GM21447 (cell line): ENCODE measurements around the gene ST6GALNAC3.
"Not testable (repeated sequence)": the region's sequence is repeated elsewhere in the genome, so short reads cannot be mapped to it uniquely, and the experiment has no call there.

Source experiments
- ATAC-seq: cut with Tn5 transposase; IDR thresholded peaks from one replicate; pipeline ENCODE4 v1.9.1; 2021; ENCODE audit not compliant: unreplicated experiment

ST6GALNAC3 gene

GRCh38 chr1:76105372-76105771, 30.8 kb downstream of the ST6GALNAC3 start:
- no peak for ATAC-seq

GRCh38 chr1:76106251-76106650, 31.7 kb downstream of the ST6GALNAC3 start:
- ATAC-seq = no peak

GRCh38 chr1:76106719-76107235, 32.2 kb downstream of the ST6GALNAC3 start:
- no peak for ATAC-seq

- no peak for ATAC-seq
Measured at GRCh38 chr1:76109404-76109803, 34.9 kb downstream of the ST6GALNAC3 start.

GRCh38 chr1:76109901-76110560, 35.5 kb downstream of the ST6GALNAC3 start:
- ATAC-seq = no peak

- no peak for ATAC-seq
Measured at GRCh38 chr1:76110666-76111065, 36.1 kb downstream of the ST6GALNAC3 start.

- not testable (repeated sequence) for ATAC-seq
Measured at GRCh38 chr1:76112321-76112720, 37.8 kb downstream of the ST6GALNAC3 start.

- no peak for ATAC-seq
Measured at GRCh38 chr1:76113446-76113845, 38.9 kb downstream of the ST6GALNAC3 start.

GRCh38 chr1:76115171-76115570, 40.6 kb downstream of the ST6GALNAC3 start:
- ATAC-seq = no peak

GRCh38 chr1:76121850-76122249, 47.3 kb downstream of the ST6GALNAC3 start:
- no peak for ATAC-seq

- no peak for ATAC-seq
Measured at GRCh38 chr1:76122271-76122670, 47.7 kb downstream of the ST6GALNAC3 start.

- not testable (repeated sequence) for ATAC-seq
Measured at GRCh38 chr1:76123411-76124064, 49.0 kb downstream of the ST6GALNAC3 start.

- no peak for ATAC-seq
Measured at GRCh38 chr1:76124196-76124595, 49.6 kb downstream of the ST6GALNAC3 start.

- no peak for ATAC-seq
Measured at GRCh38 chr1:76125473-76126219, 51.1 kb downstream of the ST6GALNAC3 start.

- no peak for ATAC-seq
Measured at GRCh38 chr1:76128096-76128495, 53.5 kb downstream of the ST6GALNAC3 start.

GRCh38 chr1:76129731-76130130, 55.2 kb downstream of the ST6GALNAC3 start:
- no peak for ATAC-seq

- ATAC-seq = no peak
Measured at GRCh38 chr1:76130992-76131391, 56.4 kb downstream of the ST6GALNAC3 start.

GRCh38 chr1:76133977-76134376, 59.4 kb downstream of the ST6GALNAC3 start:
- no peak for ATAC-seq

GRCh38 chr1:76135835-76136234, 61.3 kb downstream of the ST6GALNAC3 start:
- no peak for ATAC-seq

- no peak for ATAC-seq
Measured at GRCh38 chr1:76136894-76137293, 62.3 kb downstream of the ST6GALNAC3 start.

- ATAC-seq = no peak
Measured at GRCh38 chr1:76137746-76138145, 63.2 kb downstream of the ST6GALNAC3 start.

- no peak for ATAC-seq
Measured at GRCh38 chr1:76138217-76138616, 63.7 kb downstream of the ST6GALNAC3 start.
